DMS153 treated with DMSO at 0.1 percent for 48 hours (cell line): ENCODE measurements around the gene HSP90AB1.

ENCODE experiments used
- DNase-seq: peaks from one replicate; lab custom pipeline; 2025; ENCODE audit not compliant: unreplicated experiment; lab: John Stamatoyannopoulos, UW

The HSP90AB1 gene

DNA sequence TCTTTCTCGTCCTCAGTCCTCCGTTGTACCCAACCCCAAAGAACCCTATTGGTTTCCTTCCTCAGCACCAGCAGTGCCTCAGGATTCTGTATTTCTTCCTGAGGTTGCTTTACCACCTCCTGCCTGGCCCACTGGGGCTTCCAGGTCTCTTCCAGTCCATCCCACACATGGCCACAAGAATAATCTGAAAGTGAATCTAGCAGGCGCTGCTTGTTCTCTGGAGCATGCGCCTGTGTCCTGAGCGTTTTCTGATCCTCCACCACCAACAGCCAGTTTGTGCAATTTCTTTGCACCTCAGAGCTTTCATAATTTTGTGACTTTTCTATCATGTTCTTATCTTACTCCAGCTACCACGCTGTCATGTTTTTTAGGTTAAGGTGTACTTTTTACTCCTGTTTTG lies 11.6 kb upstream of the HSP90AB1 start:
- no peak for DNase-seq

DNA sequence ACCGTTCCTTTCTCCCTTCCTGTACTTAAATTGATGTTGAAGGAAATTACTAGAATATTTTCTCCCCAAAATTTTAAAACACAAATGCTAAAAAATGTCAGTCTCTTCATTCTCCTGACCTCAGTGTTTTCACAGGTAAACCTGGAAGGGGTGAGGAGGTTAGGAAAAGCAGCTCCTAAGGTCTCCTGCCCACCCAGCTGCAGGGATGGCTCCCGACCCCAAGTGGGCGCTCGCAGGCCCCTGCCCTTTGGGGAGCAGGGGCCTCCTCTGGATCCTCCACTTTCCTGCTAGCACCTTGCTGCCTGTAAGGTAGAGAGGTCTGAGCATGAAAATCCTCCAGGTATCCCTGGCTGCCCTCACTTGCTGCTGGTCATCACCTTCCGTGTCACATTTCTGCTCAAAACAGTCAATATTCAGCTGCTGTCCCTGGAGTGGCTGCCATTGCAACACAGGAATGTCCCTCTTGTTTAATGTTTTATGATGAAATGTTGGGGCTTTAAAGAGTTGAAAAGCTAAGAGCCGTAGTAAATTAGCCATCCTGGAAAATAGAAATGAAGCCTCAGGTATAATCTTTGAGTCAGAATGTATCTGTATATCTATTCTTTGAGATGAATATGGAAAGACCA lies 10.9 kb upstream of the HSP90AB1 start:
- DNase-seq = no peak

DNA sequence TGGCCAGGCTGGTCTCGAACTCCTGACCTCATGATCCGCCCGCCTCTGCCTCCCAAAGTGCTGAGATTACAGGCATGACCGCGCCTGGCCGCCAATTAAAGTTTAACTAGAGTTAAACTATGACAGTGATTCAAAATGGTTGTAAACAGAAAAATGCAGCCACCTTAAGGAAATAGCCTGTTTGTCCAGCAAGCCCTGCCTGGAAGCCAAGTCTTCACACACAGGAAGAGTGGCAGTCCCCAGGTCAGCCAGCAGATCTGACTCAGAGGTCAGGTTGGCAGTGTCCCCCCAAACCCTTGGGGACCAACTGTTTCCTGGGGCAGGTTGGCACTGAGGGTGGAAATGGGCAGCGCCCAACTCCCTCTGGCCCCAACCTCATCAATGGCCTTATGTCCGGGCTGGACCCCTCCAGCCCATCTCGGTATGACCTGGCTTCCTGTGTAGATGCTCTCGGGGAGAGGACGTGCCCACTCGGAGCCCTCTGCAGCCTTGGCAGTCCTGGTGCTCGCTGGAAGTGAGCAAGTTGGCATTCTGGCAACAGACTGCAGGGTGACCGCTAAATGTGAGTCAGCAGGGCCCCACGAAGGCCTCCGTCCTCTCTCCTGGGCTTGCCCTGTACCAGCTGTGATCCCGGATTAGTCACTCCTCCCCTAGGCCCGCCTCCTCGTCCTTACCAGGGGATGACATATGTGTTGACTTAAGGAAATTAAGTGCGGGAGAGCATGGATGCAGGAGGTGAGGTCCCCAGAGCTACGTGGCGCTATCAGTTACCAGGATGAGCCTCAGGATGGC lies 9.7 kb upstream of the HSP90AB1 start:
- peak; percentile 69 for DNase-seq

DNA sequence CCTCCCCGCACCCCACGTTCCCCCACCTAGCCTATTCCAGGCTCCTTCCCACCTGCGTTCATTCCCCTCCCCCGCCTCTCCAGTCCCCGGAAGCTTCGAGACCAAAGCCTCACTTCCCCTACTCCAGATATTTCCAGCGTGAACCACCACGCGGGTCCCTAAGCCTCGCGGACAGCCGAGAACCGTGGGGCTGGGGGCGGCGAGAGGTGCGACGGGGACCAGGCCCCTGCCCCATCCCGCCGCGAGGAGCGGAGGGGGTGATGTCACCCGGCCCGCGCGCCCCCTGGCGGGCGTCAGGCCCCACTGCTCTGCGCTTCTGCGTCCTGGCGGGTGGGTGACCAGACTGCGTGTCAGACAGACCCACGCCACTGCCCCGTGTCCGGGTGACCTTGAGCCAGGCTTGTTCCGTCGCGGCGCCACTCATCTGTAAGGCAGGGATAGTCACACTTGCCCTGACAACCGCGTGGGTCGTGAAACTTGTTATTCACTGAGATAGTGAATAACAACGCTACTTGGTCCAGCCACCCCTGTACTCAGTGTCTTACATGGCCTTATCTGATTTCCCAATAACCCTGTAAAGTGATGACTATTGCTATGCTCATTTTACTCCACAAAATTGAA lies 9.0 kb upstream of the HSP90AB1 start:
- peak; percentile 33 for DNase-seq

DNA sequence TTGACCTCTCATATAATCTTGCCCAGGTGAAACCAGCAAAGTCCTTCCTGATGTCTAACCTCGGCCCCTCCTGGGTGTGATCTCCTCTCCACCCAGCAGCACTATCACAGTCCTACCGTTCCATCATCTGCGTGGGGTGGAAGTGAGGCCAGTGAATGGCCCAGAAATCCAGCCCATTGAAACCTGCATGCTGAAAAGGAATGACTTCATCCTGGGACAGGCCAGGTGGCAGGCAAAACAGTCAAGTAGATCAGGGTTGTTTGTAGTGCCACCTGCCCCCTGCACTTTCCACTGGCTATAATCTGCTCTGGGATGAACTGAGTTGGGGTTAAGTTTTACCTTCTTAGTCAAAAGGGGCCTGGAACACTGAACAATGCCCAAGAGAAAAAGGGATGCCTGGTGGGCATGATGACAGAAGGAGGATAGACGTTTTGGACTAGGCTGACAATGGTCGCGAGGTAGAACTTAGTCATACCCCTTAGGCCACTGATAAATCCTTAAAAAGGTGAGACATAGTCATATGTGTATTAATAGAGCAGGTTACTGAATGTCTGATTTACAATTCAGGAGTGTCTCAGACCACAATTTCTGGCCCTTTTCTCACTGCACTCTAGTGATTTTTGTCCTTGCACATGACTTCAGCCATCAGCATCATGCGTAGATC lies 8.1 kb upstream of the HSP90AB1 start:
- no peak for DNase-seq

DNA sequence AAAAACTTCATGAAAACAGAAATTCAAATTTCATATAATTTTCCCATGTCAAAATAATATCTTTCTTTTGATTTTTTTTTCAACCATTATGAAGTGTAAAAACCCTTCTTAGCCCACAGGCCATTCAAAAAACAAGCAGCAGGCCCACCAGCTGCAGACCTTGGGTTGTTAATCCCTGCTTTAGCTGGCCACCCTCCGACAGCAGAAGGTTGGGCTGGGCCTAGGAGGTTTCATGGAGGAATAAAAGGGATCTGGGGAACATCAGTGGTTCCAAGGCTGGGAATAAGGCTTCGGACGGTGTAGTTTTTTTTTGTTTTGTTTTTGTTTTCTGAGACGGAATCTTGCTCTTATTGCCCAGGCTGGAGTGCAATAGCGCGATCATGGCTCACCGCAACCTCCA lies 3.6 kb upstream of the HSP90AB1 start:
- no peak for DNase-seq

DNA sequence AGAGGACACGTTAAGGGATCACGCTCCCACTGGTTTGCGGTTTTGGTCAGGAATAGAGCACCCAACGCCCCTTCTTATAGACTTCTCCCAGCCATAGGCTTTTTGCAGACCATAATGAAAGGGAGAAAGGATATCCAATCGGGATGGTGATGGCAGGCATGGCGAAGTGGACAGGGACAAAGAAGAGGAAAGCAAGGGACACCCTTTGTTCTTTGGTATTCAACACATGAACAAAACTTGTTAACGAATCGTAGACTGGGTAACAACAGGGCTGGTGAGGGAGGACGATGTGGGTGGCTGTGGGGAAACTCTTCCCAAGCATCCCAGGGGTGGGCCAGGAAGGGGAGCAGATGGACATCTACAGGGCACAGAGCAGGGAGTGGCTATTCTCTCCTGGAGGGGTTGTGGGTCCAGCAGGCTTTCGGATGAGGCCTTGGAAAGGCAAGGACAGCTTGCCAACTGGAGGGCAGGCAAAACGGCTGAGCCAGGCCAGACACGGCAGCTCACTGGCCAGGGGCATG lies 1.4 kb upstream of the HSP90AB1 start:
- DNase-seq = no peak

DNA sequence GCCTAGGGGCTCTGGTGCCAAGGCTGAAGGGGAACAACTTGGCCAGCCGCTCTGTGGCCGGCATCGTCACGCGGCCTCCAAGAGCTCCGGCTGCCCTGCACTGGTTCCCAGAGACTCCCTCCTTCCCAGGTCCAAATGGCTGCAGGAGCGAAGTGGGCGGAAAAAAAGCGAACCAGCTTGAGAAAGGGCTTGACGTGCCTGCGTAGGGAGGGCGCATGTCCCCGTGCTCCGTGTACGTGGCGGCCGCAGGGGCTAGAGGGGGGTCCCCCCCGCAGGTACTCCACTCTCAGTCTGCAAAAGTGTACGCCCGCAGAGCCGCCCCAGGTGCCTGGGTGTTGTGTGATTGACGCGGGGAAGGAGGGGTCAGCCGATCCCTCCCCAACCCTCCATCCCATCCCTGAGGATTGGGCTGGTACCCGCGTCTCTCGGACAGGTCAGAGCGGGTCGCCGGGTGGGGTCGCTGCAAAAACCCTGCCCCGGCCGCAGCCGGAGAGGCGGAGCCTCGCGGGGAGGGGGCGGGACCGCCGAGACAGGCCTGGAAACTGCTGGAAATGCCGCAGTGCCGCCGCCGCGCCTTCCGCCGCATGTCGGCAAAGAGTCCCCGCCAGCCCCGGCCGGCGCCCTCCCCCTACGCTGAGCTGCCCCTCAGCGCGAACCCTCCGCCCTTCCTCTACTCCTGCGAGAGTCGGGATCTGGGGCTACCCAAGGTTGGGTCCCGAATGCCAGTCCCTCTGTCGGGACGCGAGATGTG lies 814 bp upstream of the HSP90AB1 start:
- peak; percentile 44 for DNase-seq

DNA sequence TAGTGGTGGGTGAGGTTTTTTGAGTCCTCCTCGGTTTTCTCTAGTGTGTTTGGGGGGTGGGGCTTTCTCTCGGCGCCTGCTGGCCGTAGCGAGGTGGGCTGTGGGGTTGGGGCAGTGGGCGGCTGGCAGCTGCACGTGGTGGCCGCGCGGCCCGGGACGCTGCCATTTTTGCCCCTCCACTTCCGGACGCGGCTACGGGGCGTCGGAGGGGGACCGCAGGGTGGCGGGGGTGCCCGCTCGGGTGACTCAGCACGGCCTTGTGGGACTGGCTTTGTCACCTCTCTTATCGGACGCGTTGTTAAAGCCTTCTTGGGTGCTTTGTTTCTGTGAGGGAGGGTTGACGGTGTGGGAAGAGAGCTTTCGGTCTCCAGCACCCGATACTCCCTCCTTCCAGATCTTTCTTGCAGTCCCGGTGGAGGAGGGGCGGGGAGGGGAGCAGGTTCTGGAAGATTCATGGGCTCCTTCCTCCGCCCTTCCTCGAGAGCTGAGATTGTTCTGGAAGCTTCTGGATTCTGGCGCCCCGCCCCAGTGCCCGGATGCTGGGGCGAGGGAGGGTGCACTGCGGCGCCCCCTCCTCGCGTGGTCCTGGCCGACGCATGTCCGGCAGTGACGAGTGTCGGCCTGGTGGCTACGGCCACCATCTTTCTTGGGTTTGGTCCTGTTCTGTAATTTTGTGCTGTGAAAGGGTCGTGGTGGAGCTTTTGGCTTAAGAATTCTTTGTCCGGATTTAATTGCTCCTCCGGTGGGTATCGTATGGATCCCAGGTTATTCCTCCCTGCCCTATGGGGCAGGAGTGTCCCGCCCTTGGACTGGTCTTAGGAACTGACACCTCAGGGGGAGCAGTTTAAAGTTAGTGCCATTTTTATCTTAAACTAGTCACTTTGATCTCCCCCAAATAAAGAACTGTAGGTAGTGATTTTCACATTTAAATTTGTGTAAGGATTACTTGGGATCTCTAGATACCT lies 719 bp downstream of the HSP90AB1 start:
- DNase-seq = no peak

DNA sequence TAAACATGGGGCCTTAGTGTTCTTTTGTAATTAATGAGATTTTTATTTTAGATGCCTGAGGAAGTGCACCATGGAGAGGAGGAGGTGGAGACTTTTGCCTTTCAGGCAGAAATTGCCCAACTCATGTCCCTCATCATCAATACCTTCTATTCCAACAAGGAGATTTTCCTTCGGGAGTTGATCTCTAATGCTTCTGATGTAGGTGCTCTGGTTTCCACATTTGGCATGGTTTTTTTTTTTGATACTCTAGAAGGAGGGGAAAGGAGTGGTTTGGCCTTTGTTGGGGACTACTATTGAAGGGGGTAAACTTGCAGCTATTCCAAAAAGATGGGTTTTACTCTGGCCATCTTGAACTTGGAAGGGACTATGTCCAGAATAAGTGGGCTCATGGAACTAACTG lies 1.7 kb downstream of the HSP90AB1 start:
- DNase-seq = no peak

DNA sequence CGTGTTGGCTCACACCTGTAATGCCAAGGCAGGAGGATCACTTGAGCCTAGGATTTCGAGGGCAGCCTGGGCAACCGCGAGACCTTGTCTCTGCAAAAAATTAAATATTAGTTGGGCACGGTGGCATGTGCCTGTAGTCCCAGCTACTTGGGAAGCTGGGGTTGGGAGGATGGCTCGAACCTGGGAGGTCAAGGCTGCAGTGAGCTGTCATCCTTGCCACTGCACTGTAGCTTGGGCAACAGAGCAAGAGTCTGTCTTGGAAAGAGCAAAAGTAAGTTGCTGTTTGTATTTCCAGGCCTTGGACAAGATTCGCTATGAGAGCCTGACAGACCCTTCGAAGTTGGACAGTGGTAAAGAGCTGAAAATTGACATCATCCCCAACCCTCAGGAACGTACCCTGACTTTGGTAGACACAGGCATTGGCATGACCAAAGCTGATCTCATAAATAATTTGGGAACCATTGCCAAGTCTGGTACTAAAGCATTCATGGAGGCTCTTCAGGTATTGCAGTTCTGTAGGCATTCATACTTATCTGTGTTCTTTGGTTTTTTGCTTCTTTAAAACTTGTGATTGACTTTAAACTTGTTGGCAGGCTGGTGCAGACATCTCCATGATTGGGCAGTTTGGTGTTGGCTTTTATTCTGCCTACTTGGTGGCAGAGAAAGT lies 2.3 kb downstream of the HSP90AB1 start:
- DNase-seq = no peak

DNA sequence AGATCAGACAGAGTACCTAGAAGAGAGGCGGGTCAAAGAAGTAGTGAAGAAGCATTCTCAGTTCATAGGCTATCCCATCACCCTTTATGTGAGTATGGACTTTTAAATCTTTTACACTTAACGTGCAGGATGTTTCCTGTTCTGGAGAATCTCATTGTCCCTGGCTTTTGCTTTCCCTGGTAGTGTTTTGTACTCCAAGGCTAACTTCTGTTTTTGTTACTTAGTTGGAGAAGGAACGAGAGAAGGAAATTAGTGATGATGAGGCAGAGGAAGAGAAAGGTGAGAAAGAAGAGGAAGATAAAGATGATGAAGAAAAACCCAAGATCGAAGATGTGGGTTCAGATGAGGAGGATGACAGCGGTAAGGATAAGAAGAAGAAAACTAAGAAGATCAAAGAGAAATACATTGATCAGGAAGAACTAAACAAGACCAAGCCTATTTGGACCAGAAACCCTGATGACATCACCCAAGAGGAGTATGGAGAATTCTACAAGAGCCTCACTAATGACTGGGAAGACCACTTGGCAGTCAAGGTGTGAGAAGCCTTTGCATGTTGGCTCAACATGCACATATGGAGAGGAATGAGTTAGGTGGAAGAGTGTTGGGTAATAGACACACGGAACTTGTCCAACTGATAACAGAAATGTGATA lies 3.3 kb downstream of the HSP90AB1 start:
- no peak for DNase-seq

DNA sequence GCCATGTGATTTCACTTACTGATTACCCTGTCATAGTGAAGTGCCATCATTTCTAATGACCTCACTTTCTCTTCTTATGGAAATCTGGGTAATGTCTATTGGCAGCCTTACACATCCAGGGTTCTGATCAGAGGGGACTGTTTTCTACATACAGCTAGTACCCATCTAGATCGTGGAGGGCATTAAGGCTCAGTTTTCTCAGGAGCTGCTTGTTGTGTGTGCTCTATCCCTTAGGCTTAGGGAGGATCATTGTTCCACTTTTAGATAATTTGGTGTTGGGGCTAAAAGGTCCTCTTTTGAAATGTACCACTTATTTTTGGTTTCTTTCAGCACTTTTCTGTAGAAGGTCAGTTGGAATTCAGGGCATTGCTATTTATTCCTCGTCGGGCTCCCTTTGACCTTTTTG lies 3.8 kb downstream of the HSP90AB1 start:
- DNase-seq = no peak

DNA sequence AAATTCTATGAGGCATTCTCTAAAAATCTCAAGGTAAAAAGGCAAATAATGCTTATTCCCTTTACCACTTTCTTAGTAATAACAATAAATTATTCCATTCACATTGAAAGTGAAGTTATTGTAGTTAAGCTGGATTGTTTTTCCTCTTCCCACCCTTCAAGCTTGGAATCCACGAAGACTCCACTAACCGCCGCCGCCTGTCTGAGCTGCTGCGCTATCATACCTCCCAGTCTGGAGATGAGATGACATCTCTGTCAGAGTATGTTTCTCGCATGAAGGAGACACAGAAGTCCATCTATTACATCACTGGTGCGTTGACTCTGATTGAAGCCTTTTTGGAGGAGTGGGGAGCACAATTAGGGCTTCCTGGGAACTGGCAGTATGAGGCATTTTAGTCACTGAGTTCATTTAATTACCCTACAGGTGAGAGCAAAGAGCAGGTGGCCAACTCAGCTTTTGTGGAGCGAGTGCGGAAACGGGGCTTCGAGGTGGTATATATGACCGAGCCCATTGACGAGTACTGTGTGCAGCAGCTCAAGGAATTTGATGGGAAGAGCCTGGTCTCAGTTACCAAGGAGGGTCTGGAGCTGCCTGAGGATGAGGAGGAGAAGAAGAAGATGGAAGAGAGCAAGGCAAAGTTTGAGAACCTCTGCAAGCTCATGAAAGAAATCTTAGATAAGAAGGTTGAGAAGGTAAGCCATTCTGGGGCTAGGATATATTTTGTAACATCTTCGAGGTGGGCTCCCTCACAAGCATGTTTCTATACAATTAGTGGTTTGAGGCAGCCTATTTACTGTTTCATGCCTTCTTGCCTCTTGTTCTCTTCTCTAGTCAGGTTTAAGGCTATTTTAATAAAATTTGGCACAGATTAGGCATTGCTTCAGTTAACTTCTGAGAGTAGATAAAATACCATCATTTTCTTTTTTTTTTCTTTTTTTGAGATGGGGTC lies 4.9 kb downstream of the HSP90AB1 start:
- no peak for DNase-seq

DNA sequence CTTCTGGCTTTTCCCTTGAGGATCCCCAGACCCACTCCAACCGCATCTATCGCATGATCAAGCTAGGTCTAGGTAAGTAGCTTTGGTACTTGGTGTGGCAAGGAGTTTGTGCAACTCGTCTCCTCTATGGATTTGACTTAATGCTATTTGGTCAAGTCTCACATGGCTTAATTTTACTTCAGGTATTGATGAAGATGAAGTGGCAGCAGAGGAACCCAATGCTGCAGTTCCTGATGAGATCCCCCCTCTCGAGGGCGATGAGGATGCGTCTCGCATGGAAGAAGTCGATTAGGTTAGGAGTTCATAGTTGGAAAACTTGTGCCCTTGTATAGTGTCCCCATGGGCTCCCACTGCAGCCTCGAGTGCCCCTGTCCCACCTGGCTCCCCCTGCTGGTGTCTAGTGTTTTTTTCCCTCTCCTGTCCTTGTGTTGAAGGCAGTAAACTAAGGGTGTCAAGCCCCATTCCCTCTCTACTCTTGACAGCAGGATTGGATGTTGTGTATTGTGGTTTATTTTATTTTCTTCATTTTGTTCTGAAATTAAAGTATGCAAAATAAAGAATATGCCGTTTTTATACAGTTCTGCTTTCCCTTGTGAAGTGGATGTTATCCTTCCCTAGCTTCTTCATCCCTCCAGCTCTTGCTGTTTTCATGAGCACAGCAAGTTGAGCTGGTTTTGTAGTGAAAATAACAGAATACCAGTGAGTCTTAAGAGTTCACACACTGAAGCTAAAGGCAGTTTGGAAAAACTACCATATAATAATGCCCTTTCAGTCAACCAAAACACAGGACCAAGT lies 6.6 kb downstream of the HSP90AB1 start:
- DNase-seq = no peak

DNA sequence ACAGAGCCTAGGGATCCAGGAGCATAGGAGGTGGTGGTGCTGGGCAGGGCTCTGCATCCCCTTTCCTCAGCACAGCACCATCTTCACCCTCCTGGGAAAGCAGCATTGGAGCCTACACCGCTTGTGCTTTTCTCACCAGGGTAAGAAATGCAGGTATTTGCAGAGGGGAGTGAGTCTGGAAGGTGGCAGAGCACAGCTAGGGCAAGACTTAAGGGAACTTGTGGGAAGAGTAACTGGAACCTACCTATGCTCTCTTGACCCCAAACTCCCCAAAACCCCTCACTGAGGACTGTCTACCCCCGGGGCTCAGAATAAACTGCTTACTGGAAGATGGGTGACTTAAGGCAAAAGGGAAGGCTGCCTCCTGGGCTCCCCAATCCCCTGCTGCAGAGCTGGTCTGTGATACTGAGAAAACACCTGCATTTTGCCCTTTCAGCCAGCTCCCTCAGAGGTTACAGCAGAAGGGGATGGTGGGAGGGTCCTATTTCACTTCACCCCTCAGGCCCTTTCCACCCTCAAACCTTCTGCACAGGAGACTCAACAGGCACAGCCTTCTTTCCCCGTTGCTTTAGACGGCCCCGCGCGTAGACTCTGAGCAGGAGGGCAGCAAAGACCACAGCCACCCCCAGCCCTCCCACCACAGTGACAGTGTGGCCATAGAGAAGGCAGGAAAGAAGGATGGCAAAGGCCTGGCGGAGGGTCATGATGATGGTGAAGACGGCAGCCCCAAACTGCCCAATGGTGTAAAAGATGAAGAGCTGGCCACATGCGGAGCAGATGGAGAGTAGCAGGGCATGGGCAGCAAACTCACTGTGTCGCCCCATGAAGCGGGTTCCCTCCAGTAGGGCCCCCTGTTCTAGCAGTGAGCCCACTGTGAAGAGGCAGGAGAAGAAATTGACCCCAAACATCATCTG lies 7.5 kb downstream of the HSP90AB1 start:
- DNase-seq = no peak
